ENCODE measurements around the gene QSOX1.

- TF ChIP-seq CTCF (IDR thresholded peaks at IDR 0.05) (no peak), POLR2A (IDR thresholded peaks at IDR 0.05) (no peak)
Observed at GRCh38 chr1:180250883-180251509, 96.3 kb downstream of the QSOX1 start.
